Measurements from ENCODE around the gene UQCC2. TPM values are rescaled to one million over a fixed set of nuclear protein-coding genes. Genes with fewer than 3 reads are reported as not detected.

UQCC2 gene
- total and polyA plus RNA-seq, 2 of the 8 experiments (the other 6 are each of a cell fraction or from before 2014, with no cell fraction given) = 52.1 to 104 TPM

GRCh38 chr6:33759887-33760629 is 48.6 kb upstream of the UQCC2 start (continued):
- TF ChIP-seq CHD7 (IDR thresholded peaks at IDR 0.05; ENCODE audit: insufficient replicate concordance, low read length) (no peak), NANOG (IDR thresholded peaks at IDR 0.05; ENCODE audit: insufficient read depth, low read depth, low read length, poor library complexity, severe bottlenecking) (no peak), CREB1 (IDR thresholded peaks at IDR 0.05) (no peak), EGR1 (IDR thresholded peaks at IDR 0.05; ENCODE audit: borderline replicate concordance, low read depth, low read length) (no peak), CHD2 (IDR thresholded peaks at IDR 0.05; ENCODE audit: low read length) (no peak)
